Retina (tissue), 1 donor: ENCODE measurements around the gene ADCYAP1R1.

Source experiments
- DNase-seq: peaks from one replicate; pipeline ENCODE4 v3.0.0-alpha.2; 2016

The ADCYAP1R1 gene

DNA sequence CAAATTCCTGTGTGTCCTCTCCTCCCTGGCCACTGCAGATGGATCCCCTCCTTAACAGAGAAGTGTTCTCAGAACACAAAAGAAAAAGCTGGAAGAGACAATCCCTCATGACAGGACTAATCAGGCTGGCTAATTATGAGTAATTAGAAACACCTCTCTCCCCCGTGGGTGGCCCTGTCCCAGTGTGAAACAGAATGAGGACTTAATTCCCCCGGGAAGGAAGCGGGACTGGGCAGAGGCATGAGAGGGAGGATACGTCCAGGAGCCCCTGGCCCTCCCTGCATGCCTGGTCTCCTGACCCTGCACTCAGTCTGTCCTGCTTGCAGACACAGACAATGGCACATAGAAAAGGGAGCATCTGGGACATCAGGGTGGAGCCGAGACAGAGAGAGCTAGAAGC, 7.6 kb upstream of the ADCYAP1R1 start:
- DNase-seq: peak; percentile 65

DNA sequence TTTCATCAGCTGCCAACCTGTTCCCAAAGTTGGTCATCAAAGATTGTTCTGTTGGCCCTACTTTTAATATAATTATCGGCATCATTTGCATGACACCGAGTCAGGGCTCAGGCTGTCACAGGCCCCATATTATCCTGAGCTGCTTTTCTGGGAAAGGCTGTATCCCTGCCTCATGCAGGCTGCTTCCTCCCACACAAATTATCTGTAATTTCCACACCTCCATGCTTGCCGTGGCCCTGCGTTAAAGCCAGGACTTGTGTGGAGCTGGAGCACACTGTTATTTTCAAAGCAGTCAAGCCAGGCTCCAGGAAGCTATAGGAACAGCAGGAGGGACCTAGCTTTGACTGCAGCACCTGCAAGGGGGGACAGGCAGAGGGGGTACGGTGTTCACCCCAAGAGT, 5.4 kb upstream of the ADCYAP1R1 start:
- no peak for DNase-seq

DNA sequence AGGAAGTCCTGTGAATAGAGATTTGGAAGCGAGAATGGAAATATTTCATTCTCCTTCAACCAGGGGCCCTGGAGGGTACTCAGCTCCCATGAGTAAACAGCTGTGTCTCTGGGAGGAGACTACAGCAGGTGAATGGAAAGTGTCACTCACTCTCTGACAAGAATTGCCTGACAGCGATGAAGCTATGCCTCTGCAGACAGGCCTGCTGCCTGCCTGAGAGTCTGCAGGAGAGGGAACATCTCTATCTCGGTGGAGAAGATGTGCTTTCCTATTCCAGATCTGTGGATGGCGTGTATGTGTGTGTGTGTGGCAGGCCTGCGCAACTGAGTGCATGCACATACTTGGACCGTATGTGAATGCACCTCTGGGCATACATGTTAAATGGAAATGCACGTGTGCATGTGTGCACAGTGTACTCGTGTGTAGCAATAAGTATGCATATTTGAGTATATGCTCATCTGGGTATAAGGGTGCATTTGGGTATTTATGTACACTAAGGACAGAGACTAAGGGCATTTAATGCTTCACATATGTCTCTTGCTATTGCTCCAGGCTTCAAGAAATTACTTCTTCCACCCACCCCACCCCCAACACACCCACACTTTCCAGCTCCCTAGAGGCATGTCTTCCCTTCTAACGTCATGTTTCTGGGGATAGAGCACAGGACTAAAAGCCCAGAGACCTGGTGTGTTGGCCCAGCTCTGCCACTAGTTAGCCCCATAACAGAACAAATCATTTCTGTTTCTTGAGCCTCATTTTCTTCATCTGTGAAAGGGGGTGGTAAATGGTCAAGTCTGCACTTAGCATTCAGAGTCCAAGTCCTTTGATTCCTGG, 4.6 kb upstream of the ADCYAP1R1 start:
- no peak for DNase-seq

DNA sequence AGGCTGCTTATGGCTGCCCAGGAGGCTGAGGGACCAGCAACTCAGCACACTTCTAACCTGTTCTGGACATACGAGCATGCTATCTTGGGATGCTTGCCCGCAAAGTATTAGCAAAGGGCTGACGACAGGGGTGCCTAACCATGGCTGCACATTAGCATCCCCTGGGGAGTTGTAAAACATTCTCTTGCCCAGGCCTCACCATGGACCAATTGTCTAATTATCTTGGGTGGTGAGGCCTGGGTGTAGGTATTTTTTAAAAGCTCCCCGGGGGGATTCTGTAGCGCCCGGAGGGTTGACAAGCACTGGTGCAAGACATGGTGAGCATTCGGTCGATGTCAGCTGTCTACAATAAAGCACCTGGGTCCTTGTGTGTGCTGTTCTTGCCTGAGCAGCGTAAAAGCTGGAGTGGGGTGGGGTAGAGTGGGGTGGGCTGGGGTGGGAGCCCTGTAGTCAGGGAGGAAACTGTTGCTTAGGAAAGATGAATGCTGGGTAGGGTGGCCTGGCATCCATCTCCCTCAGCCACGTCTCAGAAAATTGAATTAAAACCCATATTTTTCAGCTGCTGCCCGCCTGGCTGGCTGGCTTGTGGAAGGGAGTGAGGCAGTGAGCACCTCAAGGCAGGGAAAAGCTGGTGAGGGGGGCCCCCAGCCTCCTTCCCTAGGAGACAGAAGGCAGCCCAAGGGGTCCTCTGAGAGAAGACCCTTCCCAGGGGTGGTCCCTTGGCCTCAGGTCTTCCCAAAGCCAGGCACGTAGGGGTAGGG, 2.9 kb upstream of the ADCYAP1R1 start:
- no peak for DNase-seq

DNA sequence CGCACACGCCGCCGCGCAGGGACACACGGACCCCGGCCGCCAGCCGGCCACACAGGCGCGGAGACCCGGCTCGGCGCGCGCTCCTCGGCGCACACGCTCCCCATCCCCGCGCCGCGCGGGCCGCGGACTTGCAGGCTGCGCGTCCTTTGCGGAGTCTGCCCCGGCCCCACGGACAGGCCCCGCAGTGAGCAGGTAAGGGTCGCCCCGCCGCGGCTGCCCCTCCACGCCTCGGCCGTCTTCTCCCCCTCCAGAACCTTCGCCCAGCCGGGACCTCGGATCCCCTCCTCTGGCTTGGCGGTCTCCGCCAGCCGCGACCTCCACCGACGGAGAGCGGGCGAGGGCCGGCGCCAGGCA, 356 bp downstream of the ADCYAP1R1 start:
- peak; percentile 78 for DNase-seq

DNA sequence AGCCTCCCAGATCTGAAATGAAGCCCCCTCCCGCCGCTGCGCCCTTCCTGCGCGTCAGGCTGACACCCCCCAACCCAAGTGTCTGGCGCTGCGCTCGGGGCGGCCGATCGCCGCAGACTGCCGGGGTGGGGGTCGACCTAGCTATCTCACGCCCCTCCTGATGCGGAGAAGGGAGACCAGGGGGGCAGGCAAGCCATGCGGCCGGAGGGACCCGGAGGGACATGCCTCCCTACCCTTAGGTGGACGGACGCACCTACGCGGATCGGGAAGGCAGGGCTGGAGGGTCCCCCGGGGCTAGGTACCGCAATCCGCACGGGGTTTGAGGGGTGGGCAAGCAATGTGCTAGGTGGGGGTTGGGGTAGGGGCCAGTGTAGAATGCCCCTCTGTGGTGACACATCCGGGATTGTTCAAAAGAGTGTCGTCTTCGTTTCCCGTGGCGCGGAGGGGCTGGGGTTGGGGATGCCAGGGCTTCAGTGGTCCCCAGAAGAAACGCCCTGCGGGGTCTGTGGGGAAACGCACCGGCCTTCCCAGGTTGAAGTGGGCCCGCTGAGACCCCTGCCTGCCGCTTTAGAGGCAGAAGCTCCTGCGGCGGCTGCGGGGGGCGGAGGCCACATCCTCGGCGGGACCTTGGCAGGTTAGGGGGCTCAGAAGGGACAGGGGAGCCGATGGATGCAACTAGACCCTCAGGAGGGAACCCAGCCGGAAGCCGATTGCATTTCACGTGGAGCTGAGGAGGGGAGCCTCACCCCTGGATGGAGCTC, 913 bp downstream of the ADCYAP1R1 start:
- no peak for DNase-seq

DNA sequence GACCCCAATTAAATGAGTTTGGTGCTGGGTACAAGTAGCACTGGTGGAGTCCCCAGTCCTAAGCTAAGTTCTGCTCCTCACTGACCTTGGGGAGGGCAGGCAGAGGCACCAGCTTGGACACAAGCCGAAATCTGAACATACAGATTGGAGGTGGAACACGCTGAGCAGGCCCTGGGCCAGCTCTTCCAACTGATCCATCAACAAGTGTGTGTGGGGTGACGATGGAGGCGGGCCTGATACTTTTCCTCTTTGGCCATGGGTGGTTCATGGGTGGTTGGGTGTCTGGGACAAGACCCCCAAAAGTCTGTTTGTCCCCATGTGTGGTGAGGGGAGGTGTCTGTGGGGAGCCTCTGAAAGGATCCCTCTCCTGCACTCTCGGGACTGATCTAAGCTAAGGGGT, 1.9 kb downstream of the ADCYAP1R1 start:
- DNase-seq: no peak

DNA sequence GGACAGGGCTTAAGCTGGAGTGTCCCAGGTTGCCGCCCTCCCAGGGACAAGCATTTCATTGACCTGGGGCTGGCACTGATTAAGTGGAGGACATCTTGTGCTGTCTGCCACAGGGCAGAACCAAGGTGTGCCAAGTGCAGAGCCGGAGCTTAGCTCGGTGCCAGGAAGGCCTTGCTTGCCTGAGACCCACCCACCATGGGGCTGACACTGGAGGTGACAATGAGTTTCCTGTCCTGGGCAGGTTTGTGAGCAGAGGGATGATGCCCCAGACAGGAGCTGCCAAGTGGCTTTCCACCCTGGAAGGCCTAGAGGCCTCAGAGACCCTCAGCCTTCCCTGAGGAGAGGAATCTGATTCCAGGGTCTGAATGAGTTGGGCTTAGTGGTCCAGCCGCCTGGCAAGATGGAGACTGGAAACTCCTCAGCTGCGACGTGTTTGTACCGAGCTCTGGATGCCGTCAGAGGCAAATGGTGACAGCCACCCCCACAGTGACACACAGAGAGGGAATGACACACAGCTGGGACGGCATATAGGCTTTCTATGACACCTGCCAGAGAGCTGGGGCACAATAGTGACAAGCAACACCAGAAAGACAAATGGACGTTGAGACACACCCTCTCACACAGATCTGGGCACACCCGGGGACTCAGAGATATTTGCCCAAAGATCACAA, 2.6 kb downstream of the ADCYAP1R1 start:
- DNase-seq: no peak

DNA sequence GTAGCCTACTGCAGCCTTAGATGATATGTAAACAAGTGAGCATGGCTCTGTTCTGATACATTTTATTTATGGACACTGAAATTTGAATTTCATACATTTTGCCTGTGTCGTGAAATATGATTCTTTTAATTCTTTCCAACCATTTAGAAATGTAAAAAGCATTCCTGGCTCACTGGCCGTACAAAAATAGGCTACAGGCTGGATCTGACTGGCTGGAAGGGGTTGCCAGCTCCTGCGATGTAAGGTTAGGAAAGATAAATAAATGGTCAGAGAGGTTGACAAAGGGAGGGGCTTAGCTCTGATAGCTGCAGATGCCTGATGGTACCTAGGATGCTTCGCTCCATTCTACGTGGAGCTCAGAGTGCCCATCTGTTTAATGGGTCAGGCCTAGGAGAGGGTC, 3.4 kb downstream of the ADCYAP1R1 start:
- DNase-seq: no peak

DNA sequence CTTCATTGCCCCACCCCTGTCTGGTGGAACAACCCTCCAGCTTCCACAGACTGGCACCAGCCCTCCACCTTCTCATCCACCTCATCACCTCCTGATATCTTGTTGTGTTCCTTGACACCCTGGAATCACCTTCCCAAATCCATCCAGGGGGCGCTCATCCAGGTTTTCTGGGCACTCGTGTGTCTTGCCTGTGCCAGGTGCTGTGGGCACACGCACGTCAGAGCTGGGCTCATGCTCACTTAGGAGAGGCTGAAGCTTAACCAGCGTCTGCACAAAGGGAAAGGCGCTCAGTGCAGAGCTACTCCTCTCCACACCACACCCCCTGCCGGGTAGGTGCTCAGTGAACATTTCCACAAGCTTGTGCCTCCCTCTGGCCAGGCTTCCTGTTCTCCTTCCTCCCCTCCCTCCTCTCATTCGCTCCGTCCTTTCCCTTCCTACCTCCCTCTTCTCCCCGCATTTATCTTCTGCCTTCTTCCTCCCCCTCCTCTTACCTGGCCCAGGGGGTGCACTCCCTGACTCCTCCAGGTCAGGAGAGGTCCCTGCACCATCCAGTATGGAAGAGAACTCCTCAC, 4.8 kb downstream of the ADCYAP1R1 start:
- DNase-seq: no peak

DNA sequence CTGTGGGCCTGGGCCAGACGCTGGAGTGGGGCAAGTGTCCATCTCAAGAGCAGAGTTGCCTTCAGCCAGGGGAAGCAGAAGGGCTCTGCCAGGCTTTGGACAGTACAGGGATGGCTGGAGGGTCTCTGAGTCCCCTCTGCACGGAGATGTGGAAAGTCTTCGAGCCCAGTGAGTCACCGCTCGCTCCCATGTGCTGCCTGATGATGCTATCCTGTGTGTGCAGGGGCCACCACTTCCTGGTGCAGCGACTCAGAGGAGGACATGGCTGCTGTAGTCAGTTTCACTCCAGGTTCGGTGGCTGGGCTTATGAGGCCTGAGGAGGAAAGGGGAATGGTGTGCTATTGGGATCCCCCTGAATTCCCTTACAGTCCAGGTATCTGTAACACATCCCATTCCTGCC, 6.0 kb downstream of the ADCYAP1R1 start:
- DNase-seq: no peak

DNA sequence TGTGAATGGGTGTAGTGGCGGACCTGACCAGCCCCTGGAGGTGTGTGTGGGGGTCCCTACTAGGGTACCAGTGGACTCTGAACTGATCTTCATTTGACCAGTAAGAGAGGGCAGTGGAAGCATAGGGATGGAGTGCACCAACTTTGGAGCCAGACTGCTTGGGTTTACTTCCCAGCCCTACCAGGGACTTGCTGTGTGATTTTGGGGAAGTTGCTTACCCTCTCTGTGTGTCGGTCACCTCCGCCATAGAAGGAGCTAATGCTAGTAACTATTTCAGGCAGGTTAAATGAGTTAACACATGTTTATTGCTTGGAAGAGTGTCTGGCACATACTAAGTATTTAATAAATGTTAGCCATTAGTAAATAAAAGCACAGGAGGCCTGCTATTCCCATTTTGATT, 6.6 kb downstream of the ADCYAP1R1 start:
- DNase-seq: no peak

DNA sequence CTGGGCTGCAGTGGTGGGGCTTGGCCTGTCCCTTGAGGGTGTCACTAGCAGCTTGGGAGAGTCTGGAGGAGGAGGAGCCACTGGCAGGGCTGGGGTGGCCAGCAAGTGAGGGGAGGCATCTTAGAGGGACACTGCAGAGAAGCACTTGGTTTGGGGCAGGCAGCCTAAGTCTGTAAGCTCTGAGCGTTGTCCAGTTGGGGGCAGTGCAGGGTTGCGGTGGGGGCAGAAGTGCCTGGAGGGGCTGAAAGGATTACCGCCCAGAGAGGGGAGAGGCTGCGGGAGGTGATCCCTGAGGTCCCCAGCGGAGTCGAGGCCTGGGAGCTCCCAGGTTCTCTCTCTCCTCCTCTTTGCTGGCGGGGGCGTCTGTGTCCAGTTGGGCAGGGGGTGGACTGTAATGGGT, 7.4 kb downstream of the ADCYAP1R1 start:
- no peak for DNase-seq

DNA sequence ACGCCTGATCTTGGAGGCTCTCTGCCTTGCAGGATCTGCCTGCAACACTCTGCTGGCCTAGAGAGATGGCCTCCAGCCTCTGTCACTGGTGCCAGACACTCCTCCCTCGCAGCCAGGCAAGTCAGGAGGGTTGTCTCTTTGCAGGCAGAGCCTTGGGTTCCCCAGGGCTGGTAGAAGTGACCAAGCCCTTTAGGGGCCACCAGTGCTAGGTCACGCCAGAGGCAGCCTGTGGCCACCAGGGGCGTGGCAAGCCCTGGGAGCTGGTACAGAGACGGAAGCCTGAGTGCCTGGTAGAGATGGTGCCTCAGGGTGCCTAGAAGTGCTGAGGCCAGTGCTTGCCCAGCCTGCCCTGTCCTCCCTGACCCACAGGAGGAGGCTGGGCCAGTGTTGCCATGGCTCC, 9.1 kb downstream of the ADCYAP1R1 start:
- DNase-seq: no peak

DNA sequence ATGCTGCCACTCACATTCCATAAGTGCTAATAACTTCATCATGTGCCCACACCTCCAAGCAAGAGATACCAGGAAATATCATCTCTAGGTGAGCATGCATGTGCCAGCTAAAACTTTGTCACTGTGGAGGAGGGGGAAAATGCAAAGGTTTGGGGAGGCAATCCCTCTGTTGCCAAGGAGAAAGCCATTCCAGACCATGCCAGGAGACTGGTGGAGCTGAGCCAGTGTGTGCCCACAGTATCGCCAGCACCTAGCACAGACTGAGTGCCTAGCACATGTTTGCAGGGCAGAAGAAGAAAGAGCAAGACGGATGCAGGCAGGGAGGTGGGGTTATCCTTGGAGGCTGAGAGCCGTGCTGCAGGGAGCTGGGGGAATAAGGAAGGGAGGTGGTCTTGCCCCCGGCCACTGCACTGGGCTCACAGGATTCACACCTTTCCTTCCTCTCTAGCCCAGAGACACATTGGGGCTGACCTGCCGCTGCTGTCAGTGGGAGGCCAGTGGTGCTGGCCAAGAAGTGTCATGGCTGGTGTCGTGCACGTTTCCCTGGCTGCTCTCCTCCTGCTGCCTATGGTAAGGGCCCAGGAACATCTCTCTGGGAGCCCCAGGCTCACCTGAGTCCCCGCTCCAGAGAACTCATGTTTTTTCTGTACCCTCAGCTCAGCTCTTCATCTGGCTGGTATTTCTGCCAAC, 10.8 kb downstream of the ADCYAP1R1 start:
- no peak for DNase-seq

DNA sequence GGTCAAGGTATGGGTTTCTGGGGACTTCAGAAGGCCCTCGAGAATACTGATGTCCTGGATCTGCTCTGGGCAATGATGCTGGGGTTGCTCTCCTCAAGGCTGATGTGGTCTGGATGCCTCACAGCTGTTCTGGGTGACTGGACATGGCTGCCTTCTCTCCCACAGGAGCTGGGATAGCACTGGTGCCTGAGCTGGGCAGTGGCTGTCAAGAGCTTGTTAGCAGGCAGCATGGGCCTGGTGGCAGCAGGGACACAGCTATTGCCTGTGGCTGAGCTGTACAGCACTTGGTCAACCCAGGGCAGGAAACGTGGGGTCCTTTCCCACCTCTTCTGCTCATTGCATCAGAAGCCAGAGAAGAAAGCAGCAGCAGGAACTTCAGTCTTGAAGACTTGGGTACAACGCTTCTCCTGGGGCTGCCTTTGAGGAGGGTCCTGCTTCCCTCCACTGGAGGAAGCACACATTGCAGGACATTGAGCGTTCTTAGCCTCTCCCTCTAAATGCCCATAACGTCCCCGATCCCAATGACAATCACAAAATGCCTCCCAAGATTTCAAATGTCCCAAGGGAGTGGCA, 13.0 kb downstream of the ADCYAP1R1 start:
- DNase-seq: no peak

DNA sequence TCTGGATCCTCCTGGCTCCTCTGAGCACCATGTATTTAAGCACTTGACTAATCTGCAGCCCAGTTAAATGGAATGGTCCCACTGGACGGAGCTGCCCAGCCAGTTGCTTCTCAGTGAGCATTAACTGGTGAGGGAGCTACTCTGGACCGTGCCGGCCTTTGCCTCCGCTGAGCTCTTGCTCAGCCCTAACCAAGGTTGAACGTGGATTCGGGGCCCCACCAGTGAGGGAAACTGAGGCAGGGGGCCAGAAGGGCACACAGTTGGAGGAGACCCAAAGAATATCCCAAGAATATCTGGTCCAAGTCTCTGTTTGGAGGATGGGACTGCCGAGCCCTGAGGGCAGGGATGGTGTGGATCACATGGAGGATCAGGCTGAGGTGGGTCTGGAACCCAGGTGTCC, 13.7 kb downstream of the ADCYAP1R1 start:
- DNase-seq: no peak

DNA sequence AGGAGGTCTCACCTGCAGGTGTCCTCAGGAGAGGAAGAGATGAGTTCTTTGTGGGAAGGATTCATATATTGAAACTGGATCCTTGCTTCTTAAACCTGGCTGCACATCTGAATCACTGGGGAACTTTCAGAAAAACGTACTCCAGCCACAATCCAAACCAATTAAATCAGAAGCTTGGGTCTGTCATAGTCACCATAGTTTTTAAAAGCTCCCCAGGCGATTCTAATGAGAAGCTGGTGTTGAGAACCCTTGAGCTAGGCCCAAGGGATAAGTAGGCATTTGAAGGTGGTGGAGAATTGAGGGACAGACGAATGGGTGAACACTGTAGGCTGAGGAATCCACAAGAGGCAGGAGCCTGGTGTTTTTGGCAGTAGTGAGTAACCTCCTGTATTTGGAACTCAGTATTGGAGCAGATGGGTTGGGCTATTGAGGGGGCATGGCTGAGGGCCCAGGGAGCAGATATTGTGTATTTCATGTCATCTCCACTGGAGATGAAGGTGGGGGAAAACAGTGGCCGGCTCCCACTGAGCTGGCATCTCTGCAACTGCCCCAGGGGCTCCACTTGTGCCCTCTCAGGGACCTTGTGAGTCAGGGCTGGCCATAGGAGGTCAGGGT, 14.5 kb downstream of the ADCYAP1R1 start:
- no peak for DNase-seq

DNA sequence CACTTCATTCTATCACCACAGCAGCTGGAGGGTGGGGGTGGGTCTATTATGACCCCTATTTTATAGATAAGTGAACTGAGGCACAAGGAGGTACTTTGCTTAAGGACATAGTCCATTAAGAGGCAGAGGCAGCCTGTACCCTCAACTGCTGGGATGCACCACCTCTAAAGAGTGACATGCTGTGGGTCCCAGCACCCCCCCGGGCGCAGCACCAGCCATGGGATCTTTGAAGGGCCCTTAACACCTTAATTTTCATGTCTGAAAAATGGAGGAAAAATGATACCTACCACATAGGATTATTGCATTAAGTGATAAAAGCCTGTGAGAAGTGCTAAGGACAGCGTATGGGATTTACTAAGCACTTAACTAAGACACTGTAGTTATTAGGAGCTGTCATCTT, 15.4 kb downstream of the ADCYAP1R1 start:
- no peak for DNase-seq

DNA sequence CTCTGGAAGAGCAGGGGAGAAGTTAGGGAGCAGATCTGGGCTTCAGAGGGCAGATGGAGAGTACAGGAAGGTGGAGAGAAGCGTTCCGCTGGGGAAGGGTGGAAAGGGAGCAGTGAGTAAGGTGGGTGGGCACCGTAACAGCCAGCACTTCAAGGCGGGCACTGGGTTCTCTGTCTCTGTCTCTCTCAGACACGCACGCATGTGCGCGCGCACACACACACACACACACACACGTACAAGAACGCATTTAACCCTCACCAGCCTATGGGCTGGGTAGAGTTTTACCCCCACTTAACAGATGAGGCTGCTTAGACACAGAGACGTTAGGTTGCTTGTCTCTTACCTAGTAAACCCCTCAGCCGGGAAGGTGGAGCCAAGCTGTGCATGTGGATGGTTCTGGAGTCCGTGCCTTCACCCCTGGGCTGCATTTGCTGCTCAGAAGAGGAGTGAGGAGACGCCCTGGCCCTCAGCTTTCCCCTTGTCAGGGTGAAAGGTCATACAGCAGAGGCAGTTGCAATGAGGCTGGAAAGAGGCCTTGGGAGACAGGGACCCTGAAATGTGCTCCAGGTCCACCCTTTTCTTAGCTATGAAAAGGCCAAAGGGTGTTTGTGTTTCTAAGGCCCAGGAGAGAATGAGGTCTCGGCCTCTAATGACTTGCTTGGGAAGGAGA, 16.0 kb downstream of the ADCYAP1R1 start:
- DNase-seq: no peak
